IPS-15b (cell line): ENCODE measurements around the gene PPP2R2C.

Experiments
- H3K27me3 ChIP-seq: one replicate; pipeline ENCODE4 v1.6.1; 2013; ENCODE audit warnings: low read length; ENCODE audit not compliant: control insufficient read depth, insufficient read depth
- H3K36me3 ChIP-seq: one replicate; pipeline ENCODE4 v1.6.1; 2013; ENCODE audit warnings: low read length; ENCODE audit not compliant: control insufficient read depth, insufficient read depth
- H3K4me1 ChIP-seq: one replicate; pipeline ENCODE4 v1.6.1; 2013; ENCODE audit warnings: mild to moderate bottlenecking, low read length; ENCODE audit not compliant: control insufficient read depth, insufficient read depth
- H3K4me3 ChIP-seq: one replicate; pipeline ENCODE4 v1.5.1; 2013; ENCODE audit warnings: low read depth, low read length
- H3K9ac ChIP-seq: one replicate; pipeline ENCODE4 v1.6.1; 2013; ENCODE audit warnings: low read depth, mild to moderate bottlenecking, low read length
- H3K9me3 ChIP-seq: one replicate; pipeline ENCODE4 v1.6.1; 2013; ENCODE audit warnings: mild to moderate bottlenecking, low read length; ENCODE audit not compliant: control insufficient read depth, insufficient read depth

Gene PPP2R2C

DNA sequence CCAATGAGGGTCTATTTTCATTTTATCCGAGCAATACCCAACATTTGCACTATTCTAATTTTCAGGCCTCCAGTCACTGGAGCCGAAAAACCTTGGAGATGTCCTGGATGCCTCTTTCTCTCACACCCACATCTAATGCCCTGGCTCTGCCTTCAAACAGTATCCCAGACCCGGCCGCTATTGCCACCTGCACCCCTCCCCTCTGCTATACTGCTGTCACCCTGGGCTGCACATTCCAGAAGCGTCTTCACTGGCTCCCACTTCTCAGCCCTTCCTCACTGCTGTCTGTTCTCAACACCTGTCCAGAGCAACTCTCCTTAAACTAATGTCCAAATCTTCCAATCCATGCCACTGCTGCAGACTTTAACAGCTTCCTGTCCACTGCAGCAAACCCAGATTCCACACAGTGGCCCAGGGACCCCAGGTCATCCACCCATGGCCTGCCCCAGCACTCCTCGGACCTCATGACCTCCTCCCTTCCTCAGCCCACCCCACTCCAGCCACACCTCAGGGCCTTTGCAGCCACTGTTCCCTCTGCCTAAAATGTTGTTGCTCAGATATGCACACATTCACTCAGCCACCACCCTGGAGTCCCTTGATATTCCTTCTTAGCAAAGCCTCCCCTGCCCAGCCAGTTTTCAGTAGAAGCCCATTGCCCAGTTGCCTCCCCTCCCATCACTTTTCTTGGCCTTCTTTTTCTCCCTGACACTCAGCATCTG is 30.5 kb upstream of the PPP2R2C start:
- Histone ChIP-seq H3K9me3 (peaks cover 3% of the 10 kb centered on the region), H3K36me3 (no peaks in the 10 kb centered on the region), H3K4me1 (no peaks in the 10 kb centered on the region), H3K9ac (no peak overlapping the region), H3K27me3 (no peaks in the 10 kb centered on the region), H3K4me3 (no peak overlapping the region)

DNA sequence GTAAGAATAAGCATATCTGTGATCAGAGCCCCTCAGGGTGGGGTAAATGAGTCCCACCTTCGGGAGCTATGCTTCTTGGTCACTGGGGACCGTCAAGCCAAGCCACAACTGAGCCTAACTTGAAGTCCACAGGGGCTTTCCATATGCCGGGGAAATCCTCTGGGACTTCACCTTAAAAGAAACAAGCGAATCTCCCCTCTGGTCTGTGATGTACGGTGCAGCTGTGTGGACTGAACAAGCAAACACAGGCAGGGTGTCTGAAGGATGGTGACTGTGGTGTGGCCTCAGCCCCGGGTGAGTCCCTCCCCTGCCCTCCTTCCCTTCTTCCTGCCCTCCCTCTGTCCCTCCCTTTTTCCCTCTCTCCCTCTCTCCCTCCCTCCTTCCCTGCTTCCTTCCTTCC is 29.7 kb upstream of the PPP2R2C start:
- Histone ChIP-seq H3K9me3 (peaks cover 3% of the 10 kb centered on the region), H3K27me3 (no peaks in the 10 kb centered on the region), H3K9ac (no peak overlapping the region), H3K36me3 (no peaks in the 10 kb centered on the region), H3K4me1 (no peaks in the 10 kb centered on the region), H3K4me3 (no peak overlapping the region)

DNA sequence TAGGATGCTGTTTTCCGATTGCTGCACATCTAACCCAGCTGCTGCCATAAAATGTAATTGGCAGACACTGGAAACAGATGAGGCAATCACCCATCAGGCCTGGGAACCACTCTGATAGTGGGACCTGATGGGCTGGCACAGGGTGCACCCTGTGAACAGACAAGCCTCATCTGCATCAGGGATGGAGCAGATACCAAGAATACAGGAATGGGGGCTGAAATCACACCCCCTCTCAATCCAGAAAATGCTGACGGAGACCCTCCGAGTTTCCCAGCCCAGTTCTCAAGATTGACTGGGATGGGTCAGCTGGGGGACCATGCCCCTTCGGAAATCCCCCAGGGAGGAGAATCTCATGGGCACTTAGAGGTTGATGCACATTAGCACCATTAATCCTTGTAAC is 28.8 kb upstream of the PPP2R2C start:
- no peaks in the 10 kb centered on the region for H3K27me3 ChIP-seq
- no peak overlapping the region for H3K4me3 ChIP-seq
- no peak overlapping the region for H3K9ac ChIP-seq
- H3K4me1 ChIP-seq = no peaks in the 10 kb centered on the region
- H3K36me3 ChIP-seq = no peaks in the 10 kb centered on the region
- H3K9me3 ChIP-seq = peaks cover 3% of the 10 kb centered on the region

DNA sequence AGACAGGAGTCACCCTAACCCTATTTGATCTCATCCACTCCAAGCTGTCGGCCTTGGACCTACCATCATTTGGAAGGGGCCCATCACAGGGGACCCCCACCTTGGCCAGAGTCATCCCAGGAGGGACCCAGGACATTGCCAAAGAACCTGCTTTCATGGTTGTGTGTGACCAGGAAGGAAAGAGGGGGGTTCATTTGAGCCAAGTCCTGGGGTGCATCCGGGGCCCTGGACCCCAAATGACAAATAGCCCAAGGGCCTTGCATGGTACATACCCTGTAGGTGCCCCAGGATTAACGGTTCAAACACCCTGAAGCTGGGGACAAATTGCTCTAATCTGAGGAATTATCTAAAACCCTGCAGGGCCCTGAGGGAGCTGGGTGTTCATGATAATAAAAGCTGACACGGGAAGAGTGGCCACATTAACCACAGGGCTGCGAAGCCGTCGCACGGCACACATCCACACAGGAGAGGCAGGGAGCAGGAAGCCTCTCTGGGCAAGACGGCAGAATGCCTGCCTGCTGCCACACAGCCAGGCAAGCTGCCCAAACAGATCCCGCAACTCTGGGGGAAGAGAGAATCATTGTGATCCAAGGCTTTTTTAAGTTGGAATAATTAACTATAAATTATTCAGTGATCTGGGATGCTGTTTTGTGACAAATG is 28.2 kb upstream of the PPP2R2C start:
- Histone ChIP-seq H3K4me1 (no peaks in the 10 kb centered on the region), H3K36me3 (no peaks in the 10 kb centered on the region), H3K9ac (no peak overlapping the region), H3K4me3 (no peak overlapping the region), H3K27me3 (no peaks in the 10 kb centered on the region), H3K9me3 (peaks cover 3% of the 10 kb centered on the region)

DNA sequence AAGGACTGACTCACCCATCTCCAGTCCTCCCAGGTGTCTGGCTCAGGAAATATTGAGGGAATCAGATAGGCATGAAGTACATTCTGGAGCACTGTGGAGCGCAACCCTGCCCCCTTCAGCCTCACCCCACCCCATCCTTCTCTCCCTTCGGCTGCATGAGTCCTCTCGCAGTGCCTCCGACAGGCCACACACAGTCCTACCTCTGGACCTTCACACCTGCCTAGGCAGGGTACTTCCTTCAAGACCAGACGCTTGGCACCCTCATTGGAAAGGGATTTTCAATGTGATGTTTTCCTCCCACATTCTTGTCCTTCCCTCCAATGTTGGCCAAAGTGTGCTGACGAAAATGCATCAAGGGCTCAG is 26.8 kb upstream of the PPP2R2C start:
- Histone ChIP-seq H3K4me1 (no peaks in the 10 kb centered on the region), H3K9ac (no peak overlapping the region), H3K36me3 (no peaks in the 10 kb centered on the region), H3K27me3 (no peaks in the 10 kb centered on the region), H3K9me3 (peaks cover 3% of the 10 kb centered on the region), H3K4me3 (no peak overlapping the region)

DNA sequence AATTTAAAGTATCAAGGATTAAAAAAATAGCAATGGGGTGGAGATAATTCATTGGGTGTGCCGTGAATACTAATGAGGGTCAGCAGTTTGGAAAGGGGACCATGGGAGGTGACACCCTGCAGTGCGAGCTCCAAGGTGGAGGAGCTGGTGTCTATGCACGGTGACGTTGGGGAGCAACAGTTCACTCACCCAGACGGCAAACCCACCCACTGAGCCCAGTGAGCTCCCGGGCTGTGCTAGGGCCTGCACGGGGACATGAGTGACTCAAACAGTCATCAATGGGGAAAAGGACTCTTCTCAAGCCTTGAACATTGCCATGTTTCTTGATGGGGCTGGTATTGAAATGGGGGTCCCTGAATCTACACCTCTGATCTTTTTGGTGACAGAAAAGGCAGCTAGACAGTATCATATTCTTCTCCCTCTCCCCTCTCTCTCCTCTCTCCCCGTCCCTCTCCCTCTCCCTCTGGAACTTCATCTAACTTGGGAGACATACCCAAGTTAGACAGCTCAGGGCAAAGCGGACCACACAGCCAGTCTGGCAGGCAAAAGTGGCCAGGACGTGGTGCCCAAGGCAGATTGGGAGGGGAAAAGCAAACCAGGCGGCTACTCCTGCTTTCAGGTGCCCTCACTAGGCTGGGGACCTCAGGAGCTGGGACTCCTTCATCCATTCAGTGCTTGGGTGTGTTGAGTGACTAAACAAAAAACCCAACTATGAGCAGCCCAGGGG is 26.3 kb upstream of the PPP2R2C start:
- Histone ChIP-seq H3K9me3 (no peaks in the 10 kb centered on the region), H3K4me1 (peaks cover 2% of the 10 kb centered on the region), H3K27me3 (no peaks in the 10 kb centered on the region), H3K4me3 (no peak overlapping the region), H3K36me3 (no peaks in the 10 kb centered on the region), H3K9ac (no peak overlapping the region)

DNA sequence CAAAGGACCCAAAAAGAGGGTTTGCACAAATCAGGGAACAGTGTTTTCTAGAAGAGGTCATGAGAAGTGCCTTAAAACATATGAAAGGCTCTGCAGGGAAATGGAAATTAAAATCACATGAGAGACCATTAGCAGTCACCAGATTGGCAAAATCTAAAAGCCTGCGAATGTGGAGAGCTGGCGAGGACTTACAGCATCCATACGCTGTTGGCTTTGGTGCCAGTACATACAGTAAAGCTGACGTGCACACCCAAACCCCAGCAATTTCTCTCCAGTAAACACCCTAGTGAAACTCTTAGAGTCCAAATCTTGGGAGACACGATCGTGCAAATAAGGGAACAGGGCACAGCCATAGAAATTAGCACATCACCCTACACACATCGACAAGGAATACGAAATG is 25.4 kb upstream of the PPP2R2C start:
- H3K4me1 ChIP-seq = peaks cover 3% of the 10 kb centered on the region
- no peaks in the 10 kb centered on the region for H3K27me3 ChIP-seq
- H3K9ac ChIP-seq = no peak overlapping the region
- H3K4me3 ChIP-seq = no peak overlapping the region
- no peaks in the 10 kb centered on the region for H3K36me3 ChIP-seq
- no peaks in the 10 kb centered on the region for H3K9me3 ChIP-seq

DNA sequence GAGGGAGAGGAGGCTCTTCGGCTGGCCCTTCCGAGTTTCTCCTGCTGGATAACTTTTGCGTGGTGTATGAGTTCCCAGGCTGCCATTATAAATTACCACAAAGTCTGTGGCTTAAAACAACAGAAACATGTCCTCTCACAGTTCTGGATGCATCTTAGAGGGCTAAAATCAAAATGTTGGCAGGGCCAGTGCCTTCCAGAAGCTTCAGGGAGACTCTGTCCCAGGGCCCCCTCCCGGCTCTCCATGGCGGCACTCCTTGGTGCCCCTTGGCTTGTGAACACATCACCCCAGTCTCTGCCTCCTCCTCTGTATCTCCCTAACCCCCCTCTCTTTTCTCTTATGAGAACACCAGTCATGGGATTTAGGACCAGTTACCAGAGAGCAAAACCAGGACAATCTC is 23.3 kb upstream of the PPP2R2C start:
- Histone ChIP-seq H3K27me3 (no peaks in the 10 kb centered on the region), H3K4me1 (peaks cover 3% of the 10 kb centered on the region), H3K9ac (no peak overlapping the region), H3K36me3 (no peaks in the 10 kb centered on the region), H3K9me3 (no peaks in the 10 kb centered on the region), H3K4me3 (no peak overlapping the region)

DNA sequence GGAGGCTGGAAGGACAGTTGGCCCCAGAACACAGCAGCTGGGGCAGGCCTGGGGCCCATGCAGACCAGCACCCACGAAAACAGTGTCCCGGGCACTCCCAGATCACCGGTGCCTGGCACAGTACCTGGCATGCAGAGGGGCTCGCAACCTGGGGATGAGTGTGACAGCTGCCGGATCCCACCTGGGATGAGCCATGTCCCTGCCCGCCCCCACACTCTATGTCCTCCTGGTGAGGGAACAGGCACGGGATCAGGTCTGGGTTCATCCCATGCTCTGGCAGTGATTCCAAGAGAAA is 22.8 kb upstream of the PPP2R2C start:
- no peak overlapping the region for H3K4me3 ChIP-seq
- no peaks in the 10 kb centered on the region for H3K9me3 ChIP-seq
- peaks cover 3% of the 10 kb centered on the region for H3K4me1 ChIP-seq
- H3K9ac ChIP-seq = no peak overlapping the region
- H3K36me3 ChIP-seq = no peaks in the 10 kb centered on the region
- no peaks in the 10 kb centered on the region for H3K27me3 ChIP-seq

DNA sequence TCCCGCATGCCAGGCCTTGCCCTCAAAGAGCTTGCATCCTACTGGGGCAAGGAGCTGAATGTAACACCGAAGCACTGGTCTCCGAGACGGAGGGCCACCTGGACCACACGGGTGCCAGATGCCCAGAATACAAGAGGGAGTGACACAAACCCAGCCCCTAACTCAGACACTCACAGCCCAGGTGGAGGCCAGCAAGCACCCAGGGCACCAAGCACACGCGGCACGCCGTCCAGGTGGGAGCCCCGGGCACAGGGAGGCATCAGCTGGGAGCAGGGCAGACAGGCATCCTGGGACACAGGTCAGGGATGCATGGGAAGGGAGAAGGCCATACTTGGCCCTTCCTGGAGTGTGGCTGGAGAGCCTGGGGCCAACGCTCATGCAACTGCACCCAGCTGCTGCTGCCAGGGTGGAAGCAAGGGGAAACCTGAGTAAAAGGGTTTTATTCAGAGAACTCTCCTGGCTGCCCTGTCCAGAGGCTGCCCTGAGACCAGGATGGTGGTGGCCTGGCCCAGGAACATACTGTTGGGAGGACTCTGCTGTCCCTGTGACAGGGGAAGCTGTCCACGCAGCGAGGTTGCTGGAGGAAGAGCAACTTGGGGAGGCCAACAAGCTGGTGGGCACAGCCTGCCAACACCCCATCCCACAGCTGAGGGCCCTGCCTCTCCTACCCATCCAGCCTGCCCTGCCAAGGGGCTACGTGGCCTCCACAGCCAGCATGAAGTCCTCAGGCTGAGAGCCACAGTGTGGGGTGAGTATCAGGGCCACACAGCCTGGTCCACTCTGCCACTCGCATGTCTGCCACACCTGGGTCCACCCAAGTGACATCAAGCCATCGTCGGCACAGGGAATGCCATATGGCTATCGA is 22.2 kb upstream of the PPP2R2C start:
- Histone ChIP-seq H3K27me3 (no peaks in the 10 kb centered on the region), H3K4me1 (peaks cover 3% of the 10 kb centered on the region)

DNA sequence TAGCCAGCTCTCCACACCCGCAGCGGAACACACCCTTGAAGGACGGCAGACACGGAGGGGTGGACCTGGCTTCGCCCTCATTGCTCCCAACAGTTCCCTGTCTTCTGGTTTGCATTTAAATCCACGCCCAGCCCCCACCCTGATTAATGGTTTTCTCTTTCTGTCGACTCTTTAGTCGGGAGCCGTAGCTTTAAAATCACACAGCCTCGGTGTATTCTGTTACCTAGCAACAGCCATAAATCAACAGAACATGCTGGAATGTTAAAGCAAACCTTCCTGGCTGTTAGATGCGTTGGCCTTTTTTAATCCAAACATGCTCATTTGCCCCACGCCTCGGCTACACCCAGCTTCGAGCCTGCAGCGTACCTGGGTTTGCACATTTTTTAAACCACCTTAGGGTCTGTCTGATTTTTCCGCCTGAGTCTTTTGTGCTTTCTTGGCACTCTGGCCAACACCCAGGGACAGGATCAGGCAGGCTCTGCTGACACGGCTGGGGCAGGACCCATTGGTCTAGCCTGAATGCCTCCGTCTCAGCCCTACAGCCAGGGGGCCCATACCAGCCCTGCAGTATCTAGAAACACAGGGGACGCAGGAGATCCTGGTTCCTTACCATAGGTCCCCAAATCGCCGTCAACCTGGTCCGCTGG is 21.4 kb upstream of the PPP2R2C start:
- Histone ChIP-seq H3K27me3 (no peaks in the 10 kb centered on the region), H3K4me3 (no peak overlapping the region)

More for the DNA sequence above, 22.2 kb upstream of the PPP2R2C start:
- no peaks in the 10 kb centered on the region for H3K36me3 ChIP-seq
- H3K9ac ChIP-seq = no peak overlapping the region
- H3K4me3 ChIP-seq = no peak overlapping the region
- H3K9me3 ChIP-seq = no peaks in the 10 kb centered on the region

More for the DNA sequence above, 21.4 kb upstream of the PPP2R2C start:
- Histone ChIP-seq H3K4me1 (peaks cover 3% of the 10 kb centered on the region), H3K9me3 (no peaks in the 10 kb centered on the region), H3K36me3 (no peaks in the 10 kb centered on the region), H3K9ac (no peak overlapping the region)
